Astrocyte (in vitro differentiated cells and primary cell): ENCODE data around the gene FYCO1.

Experiments
- CTCF ChIP-seq: IDR thresholded peaks from 2 replicates; pipeline ENCODE4 v1.5.1; 2011; ENCODE audit warnings: low read depth, mild to moderate bottlenecking, inconsistent platforms, low read length, moderate library complexity; ENCODE audit not compliant: insufficient read depth
- EZH2 ChIP-seq: IDR thresholded peaks from 2 replicates; pipeline ENCODE4 v1.6.1; 2012; ENCODE audit warnings: mild to moderate bottlenecking, low read length, inconsistent platforms; ENCODE audit not compliant: insufficient read depth

DNA sequence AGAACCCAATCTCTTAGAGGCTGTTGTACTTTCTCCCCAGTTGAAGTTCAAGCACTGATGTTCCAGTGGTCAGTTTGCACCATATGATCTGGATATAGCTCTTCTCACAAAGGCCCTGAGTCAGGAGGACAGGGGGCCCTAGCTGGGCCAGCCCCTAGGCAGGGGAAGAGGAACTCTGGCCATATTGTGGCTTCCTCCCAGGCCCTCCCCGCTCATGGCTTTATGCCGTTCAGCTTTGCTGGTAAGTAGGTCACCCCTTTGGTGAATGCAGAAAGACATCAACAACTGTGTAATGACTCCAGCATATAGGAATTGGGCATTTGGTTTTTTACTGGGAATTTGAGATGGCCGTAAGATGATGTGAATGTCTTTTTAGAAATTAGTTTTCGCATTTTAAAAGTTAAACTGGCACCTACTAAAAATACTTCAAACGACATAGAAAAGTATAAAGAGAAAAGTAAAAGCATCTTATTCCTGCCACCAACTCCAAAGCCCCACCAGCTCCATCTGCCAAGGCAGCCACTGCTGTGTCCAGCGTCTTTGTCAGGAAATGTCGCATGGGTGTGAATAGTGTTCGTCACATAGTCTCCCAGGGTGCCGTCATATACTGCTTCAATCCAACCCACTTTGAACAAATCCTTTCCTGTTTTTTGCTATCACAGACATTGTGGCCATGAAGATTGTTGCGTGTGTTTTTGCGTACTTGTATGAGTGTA lies 84.0 kb downstream of the FYCO1 start:
- no peak for TF ChIP-seq EZH2
- TF ChIP-seq CTCF = no peak
